GM19099 (cell line): ENCODE data around the gene CCDC92.

Source experiments
- POLR2A ChIP-seq: IDR thresholded peaks from 3 replicates; pipeline ENCODE4 v1.6.1; 2011; ENCODE audit warnings: low read depth; ENCODE audit not compliant: insufficient read length; ENCODE audit errors: extremely low read depth

CCDC92 gene

GRCh38 chr12:124006846-124007713, 34.4 kb upstream of the CCDC92 start:
- TF ChIP-seq POLR2A, result no peak

- TF ChIP-seq POLR2A, result no peak
Measured at GRCh38 chr12:124006085-124006845, 33.6 kb upstream of the CCDC92 start.

GRCh38 chr12:124004233-124004875, 31.7 kb upstream of the CCDC92 start:
- TF ChIP-seq POLR2A, result no peak

- TF ChIP-seq POLR2A, result no peak
Measured at GRCh38 chr12:124002654-124003053, 30.0 kb upstream of the CCDC92 start.

- TF ChIP-seq POLR2A, result no peak
Measured at GRCh38 chr12:124002021-124002644, 29.5 kb upstream of the CCDC92 start.

- no peak for TF ChIP-seq POLR2A
Measured at GRCh38 chr12:124001343-124001742, 28.7 kb upstream of the CCDC92 start.

- no peak for TF ChIP-seq POLR2A
Measured at GRCh38 chr12:124000111-124000510, 27.5 kb upstream of the CCDC92 start.

GRCh38 chr12:123998991-123999359, 26.3 kb upstream of the CCDC92 start:
- TF ChIP-seq POLR2A, result no peak

- no peak for TF ChIP-seq POLR2A
Measured at GRCh38 chr12:123998344-123998990, 25.8 kb upstream of the CCDC92 start.

- no peak for TF ChIP-seq POLR2A
Measured at GRCh38 chr12:123997908-123998307, 25.3 kb upstream of the CCDC92 start.

- TF ChIP-seq POLR2A, result no peak
Measured at GRCh38 chr12:123997033-123997822, 24.6 kb upstream of the CCDC92 start.

GRCh38 chr12:123996581-123996980, 23.9 kb upstream of the CCDC92 start:
- TF ChIP-seq POLR2A, result no peak

GRCh38 chr12:123995023-123995748, 22.6 kb upstream of the CCDC92 start:
- no peak for TF ChIP-seq POLR2A
